Esophagus muscularis mucosa (tissue), 4 donors: ENCODE measurements around the gene RAMACL. TPM values are rescaled to one million over a fixed set of nuclear protein-coding genes. Genes with fewer than 3 reads are reported as not detected.

Experiments
- DNase-seq: peaks from one replicate; pipeline ENCODE4 v3.0.0-alpha.2; 2017; ENCODE audit errors: extremely low spot score
- H3K27ac ChIP-seq, 4 donors: fragments of 200-600 bp; sonication (generic); replicated peaks in 1 of 4; 1 replicate in 3 of 4; 2 replicates in 1 of 4; pipeline ENCODE4 v1.5.1; 2016 to 2019; ENCODE audit warnings: mild to moderate bottlenecking in 1 of 4
- H3K27me3 ChIP-seq, 4 donors: fragments of 200-600 bp; sonication (generic); one replicate each; pipeline versions ENCODE4 v1.5.1 to v1.6.0; 2016 to 2019
- H3K36me3 ChIP-seq, 4 donors: fragments of 200-600 bp; sonication (generic); one replicate each; pipeline ENCODE4 v1.5.1; 2016 to 2019
- H3K4me1 ChIP-seq, 4 donors: fragments of 200-600 bp; sonication (generic); one replicate each; pipeline ENCODE4 v1.5.1; 2016 to 2019
- H3K4me3 ChIP-seq, 4 donors: fragments of 200-600 bp; sonication (generic); 1 replicate in 2 of 4; 2 replicates in 2 of 4; pipeline ENCODE4 v1.5.1; 2016 to 2019; ENCODE audit warnings: mild to moderate bottlenecking in 4 of 4, moderate library complexity in 1 of 4
- H3K9me3 ChIP-seq, 4 donors: fragments of 200-600 bp; sonication (generic); 1 replicate in 3 of 4; 2 replicates in 1 of 4; pipeline ENCODE4 v1.5.1; 2016 to 2019
- CTCF ChIP-seq, 3 experiments: fragments of 200-600 bp in 2 of 3; fragments of 450-650 bp in 1 of 3; sonication (generic) in 2 of 3; IDR thresholded peaks; one replicate each; pipeline ENCODE4 v1.5.1; 2017 to 2019; ENCODE audit warnings: antibody characterized with exemption in 3 of 3, mild to moderate bottlenecking in 2 of 3, moderate library complexity in 1 of 3
- EP300 ChIP-seq: sonication (generic); formaldehyde crosslinking; IDR thresholded peaks from one replicate; pipeline ENCODE4 v1.6.1; 2017; ENCODE audit warnings: antibody characterized with exemption
- POLR2A ChIP-seq: fragments of 450-650 bp; IDR thresholded peaks from one replicate; pipeline ENCODE4 v1.6.1; 2017; ENCODE audit warnings: antibody characterized with exemption, moderate library complexity, mild to moderate bottlenecking, low read depth
- POLR2AphosphoS5 ChIP-seq, 2 donors: sonication (generic); formaldehyde crosslinking; IDR thresholded peaks; one replicate each; pipeline ENCODE4 v1.6.1; 2017; ENCODE audit warnings: antibody characterized with exemption in 2 of 2
- WGBS: methylation state at CpG from one replicate; pipeline ENCODE4 v1.1.5; 2018; 5-methylcytosine and 5-hydroxymethylcytosine counted together
- intact Hi-C: fragments of 100-400 bp; cut with DNase I; formaldehyde crosslinking; loops from one replicate; pipeline ENCODE4 v1.15.1; 2023
- total RNA-seq, 4 donors: library from RNA; depleted of rRNA; stranded (reverse); fragments of >200 nt; gene quantifications; one replicate each; pipeline versions ENCODE4 v1.1.0 to v1.2.1, GENCODE V29; 2016

RAMACL gene
- total RNA-seq, 4 donors from 2014 or later: 1.2 to 2.9 (median 2.1) TPM

GRCh38 chr6:166615059-166615770, 28.7 kb upstream of the RAMACL start:
- H3K27ac ChIP-seq: peak overlapping the region; percentile 59 to 74 (median 66)
- TF ChIP-seq EP300: peak; percentile 35
- no peak for TF ChIP-seq POLR2A
- peak; percentile 63 to 85 for TF ChIP-seq POLR2AphosphoS5 (IDR thresholded peaks at IDR 0.05)
- TF ChIP-seq CTCF (IDR thresholded peaks at IDR 0.05): no peak
- 85% methylated on average over 19 of the region's 21 CpGs for WGBS
- no peak overlapping the region for H3K4me3 ChIP-seq
- peaks cover 47 to 72% (median 70%) of the 10 kb centered on the region in 4 donors for H3K4me1 ChIP-seq
- peaks cover 0 to 14% (median 10%) of the 10 kb centered on the region in 4 donors for H3K36me3 ChIP-seq
- intact Hi-C loops: no loop called here
- no peak for DNase-seq
- H3K27me3 ChIP-seq: no peaks in the 10 kb centered on the region
- no peaks in the 10 kb centered on the region for H3K9me3 ChIP-seq

GRCh38 chr6:166614589-166614988, 28.1 kb upstream of the RAMACL start:
- DNase-seq: no peak
- Histone ChIP-seq H3K27me3 (no peaks in the 10 kb centered on the region), H3K9me3 (no peaks in the 10 kb centered on the region), H3K4me3 (no peak overlapping the region), H3K27ac (peak overlapping the region; percentile 59 to 74 (median 66)), H3K36me3 (peaks cover 0 to 14% (median 10%) of the 10 kb centered on the region in 4 donors), H3K4me1 (peaks cover 42 to 65% (median 64%) of the 10 kb centered on the region in 4 donors)
- intact Hi-C loops: no loop called here
- WGBS: 91% methylated on average over 10 of the region's 10 CpGs
- TF ChIP-seq POLR2A (no peak), POLR2AphosphoS5 (IDR thresholded peaks at IDR 0.05) (no peak), CTCF (IDR thresholded peaks at IDR 0.05) (no peak), EP300 (no peak)

- TF ChIP-seq EP300 (no peak), POLR2AphosphoS5 (IDR thresholded peaks at IDR 0.05) (no peak), CTCF (IDR thresholded peaks at IDR 0.05) (no peak), POLR2A (no peak)
- Histone ChIP-seq H3K27ac (peak overlapping the region; percentile 59 to 74 (median 66)), H3K36me3 (peaks cover 0 to 14% (median 10%) of the 10 kb centered on the region in 4 donors), H3K9me3 (no peaks in the 10 kb centered on the region), H3K27me3 (no peaks in the 10 kb centered on the region), H3K4me3 (no peak overlapping the region), H3K4me1 (peaks cover 38 to 65% (median 62%) of the 10 kb centered on the region in 4 donors)
- DNase-seq: no peak
- intact Hi-C loops: no loop called here
- WGBS: 94% methylated on average over 11 of the region's 12 CpGs
Measured at GRCh38 chr6:166614171-166614583, 27.7 kb upstream of the RAMACL start.

- no peaks in the 10 kb centered on the region for H3K9me3 ChIP-seq
- DNase-seq: no peak
- TF ChIP-seq POLR2AphosphoS5 (IDR thresholded peaks at IDR 0.05): no peak
- no peak for TF ChIP-seq CTCF (IDR thresholded peaks at IDR 0.05)
- no peak for TF ChIP-seq EP300
- no peak for TF ChIP-seq POLR2A
- WGBS: 85% methylated on average over 7 of the region's 7 CpGs
- H3K4me3 ChIP-seq: no peak overlapping the region
- H3K27me3 ChIP-seq: no peaks in the 10 kb centered on the region
- H3K4me1 ChIP-seq: peaks cover 34 to 64% (median 58%) of the 10 kb centered on the region in 4 donors
- H3K27ac ChIP-seq: peak overlapping the region in 1 of 4 donors; percentile 17
- intact Hi-C loops: no loop called here
- H3K36me3 ChIP-seq: peaks cover 0 to 4% (median 3%) of the 10 kb centered on the region in 4 donors
Measured at GRCh38 chr6:166613027-166613426, 26.5 kb upstream of the RAMACL start.
